ENCODE data around the gene ACBD6.

Gene ACBD6

DNA sequence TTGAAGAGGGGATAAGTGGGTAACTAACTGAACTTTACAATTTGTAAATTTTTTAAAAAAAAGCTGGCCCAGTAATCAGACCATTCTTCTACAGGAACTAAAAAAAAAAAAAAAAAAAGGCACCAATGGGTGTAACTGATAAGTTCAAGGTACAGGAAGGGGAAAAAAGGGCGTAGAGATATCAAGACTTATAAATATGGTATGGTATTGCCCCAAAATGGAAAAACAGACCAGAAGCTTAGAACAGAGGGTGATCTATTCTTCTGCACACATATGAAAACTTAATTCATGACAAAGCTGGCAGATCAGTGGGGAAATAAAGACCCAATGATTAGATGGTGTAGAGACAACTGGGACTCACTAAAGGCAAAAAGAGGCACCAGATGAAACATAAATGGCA lies 213.4 kb downstream of the ACBD6 start:
- CTCF ChIA-PET: interaction anchor here (0.8 kb wide), 1 partner anchor 36 kb away, joined by 3 read pairs; no protein-coding TSS in a partner anchor
- no peak overlapping the region for H3K27ac Mint-ChIP-seq

DNA sequence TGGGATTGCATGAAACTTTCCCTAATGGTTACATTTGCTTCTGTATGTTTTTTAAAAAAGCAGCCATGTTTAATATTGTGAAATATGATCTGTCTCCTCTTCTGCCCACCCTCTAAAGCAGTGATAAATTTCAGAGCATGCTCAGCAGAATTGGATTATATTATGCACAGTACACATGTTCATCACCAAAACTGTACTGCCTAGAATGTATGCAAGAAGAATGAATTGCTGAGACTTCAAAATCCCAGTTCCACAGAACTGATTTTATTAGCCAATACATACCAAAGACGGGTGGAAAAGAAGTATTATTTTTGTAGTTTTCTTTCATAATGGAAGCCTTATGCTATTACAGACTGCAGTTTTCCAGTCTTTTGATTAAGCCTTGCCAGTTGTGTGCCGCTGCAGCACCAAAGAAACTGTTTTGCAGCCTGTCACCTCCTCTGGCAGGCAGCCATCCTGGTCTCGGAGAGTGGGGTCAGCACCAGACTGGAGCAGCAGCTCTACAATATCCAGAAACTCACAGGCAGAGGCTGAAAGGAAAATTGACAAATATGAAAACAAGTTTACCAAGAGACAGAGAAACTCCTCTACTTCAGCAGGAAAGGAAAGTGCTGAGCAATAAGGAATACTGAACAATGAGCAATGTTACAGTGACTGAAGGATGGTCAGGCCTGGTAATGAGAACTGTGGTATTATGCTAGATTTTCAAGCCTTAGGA lies 214.2 kb downstream of the ACBD6 start:
- no peak for DNase-seq
- peaks cover 13% of the 10 kb centered on the region for H3K36me3 Mint-ChIP-seq
- H3K27ac Mint-ChIP-seq: no peak overlapping the region
- CTCF ChIA-PET: interaction anchor here (0.8 kb wide), 1 partner anchor 35 kb away, joined by 3 read pairs; no protein-coding TSS in a partner anchor
- peaks cover 19% of the 10 kb centered on the region for H3K4me1 Mint-ChIP-seq
- no peak overlapping the region for H3K4me3 Mint-ChIP-seq
- no peaks in the 10 kb centered on the region for H3K27me3 Mint-ChIP-seq
- H3K9me3 Mint-ChIP-seq: peaks cover 4% of the 10 kb centered on the region

More for the DNA sequence above, 213.4 kb downstream of the ACBD6 start:
- H3K36me3 Mint-ChIP-seq: peaks cover 13% of the 10 kb centered on the region
- H3K9me3 Mint-ChIP-seq: peaks cover 4% of the 10 kb centered on the region
- no peak overlapping the region for H3K4me3 Mint-ChIP-seq
- DNase-seq: no peak
- H3K27me3 Mint-ChIP-seq: no peaks in the 10 kb centered on the region
- H3K4me1 Mint-ChIP-seq: peaks cover 19% of the 10 kb centered on the region

- CTCF ChIA-PET: no interaction called here
- H3K4me3 Mint-ChIP-seq: no peak overlapping the region
Measured at GRCh38 chr1:180286417-180286816, 216.0 kb downstream of the ACBD6 start.

DNA sequence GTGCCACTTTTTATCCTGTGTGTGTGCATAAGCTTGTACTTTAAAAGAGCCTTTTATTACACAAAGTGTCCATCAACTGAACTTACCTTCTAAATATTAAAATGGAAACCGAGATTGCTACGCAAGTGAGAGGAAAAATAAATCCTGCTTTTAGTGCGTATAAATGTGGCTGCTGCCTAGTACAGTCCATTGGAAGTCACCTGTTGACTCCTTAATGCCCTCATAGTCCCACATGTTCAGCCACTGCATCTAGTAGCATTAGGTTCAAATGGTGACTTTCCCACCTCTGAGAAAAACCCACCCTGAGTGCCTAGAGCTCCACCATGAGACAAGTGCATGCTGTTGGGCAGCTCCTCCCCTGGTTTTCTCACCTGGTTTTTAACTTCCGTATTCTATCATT lies 219.3 kb downstream of the ACBD6 start:
- no peak overlapping the region for H3K27ac Mint-ChIP-seq
- no peaks in the 10 kb centered on the region for H3K27me3 Mint-ChIP-seq
- H3K36me3 Mint-ChIP-seq: peaks cover 11% of the 10 kb centered on the region
- CTCF ChIA-PET: interaction anchor here (0.8 kb wide), 1 partner anchor 60 kb away, joined by 3 read pairs; no protein-coding TSS in a partner anchor
- H3K4me3 Mint-ChIP-seq: no peak overlapping the region
- H3K9me3 Mint-ChIP-seq: no peaks in the 10 kb centered on the region
- H3K4me1 Mint-ChIP-seq: no peaks in the 10 kb centered on the region
- no peak for DNase-seq

More at GRCh38 chr1:180286417-180286816, 216.0 kb downstream of the ACBD6 start:
- Mint-ChIP-seq H3K9me3 (no peaks in the 10 kb centered on the region), H3K27me3 (no peaks in the 10 kb centered on the region), H3K27ac (no peak overlapping the region), H3K36me3 (peaks cover 11% of the 10 kb centered on the region), H3K4me1 (peaks cover 15% of the 10 kb centered on the region)
- no peak for DNase-seq

GRCh38 chr1:180282401-180283044 lies 219.9 kb downstream of the ACBD6 start:
- CTCF ChIA-PET: interaction anchor here (0.8 kb wide), 1 partner anchor 59 kb away, joined by 3 read pairs; no protein-coding TSS in a partner anchor

GRCh38 chr1:180281490-180281889 lies 220.9 kb downstream of the ACBD6 start:
- DNase-seq: no peak
- CTCF ChIA-PET: no interaction called here
- no peak overlapping the region for H3K4me3 Mint-ChIP-seq
- no peaks in the 10 kb centered on the region for H3K9me3 Mint-ChIP-seq
- H3K36me3 Mint-ChIP-seq: peaks cover 13% of the 10 kb centered on the region
- no peaks in the 10 kb centered on the region for H3K27me3 Mint-ChIP-seq
- no peaks in the 10 kb centered on the region for H3K4me1 Mint-ChIP-seq
- H3K27ac Mint-ChIP-seq: no peak overlapping the region

More at GRCh38 chr1:180282401-180283044, 219.9 kb downstream of the ACBD6 start:
- no peak overlapping the region for H3K27ac Mint-ChIP-seq
- no peak overlapping the region for H3K4me3 Mint-ChIP-seq
- no peaks in the 10 kb centered on the region for H3K9me3 Mint-ChIP-seq
- H3K27me3 Mint-ChIP-seq: no peaks in the 10 kb centered on the region
- no peaks in the 10 kb centered on the region for H3K4me1 Mint-ChIP-seq
- DNase-seq: no peak
- H3K36me3 Mint-ChIP-seq: peaks cover 12% of the 10 kb centered on the region

- CTCF ChIA-PET: no interaction called here
- peaks cover 13% of the 10 kb centered on the region for H3K36me3 Mint-ChIP-seq
- no peak for DNase-seq
Measured at GRCh38 chr1:180280617-180281016, 221.8 kb downstream of the ACBD6 start.

DNA sequence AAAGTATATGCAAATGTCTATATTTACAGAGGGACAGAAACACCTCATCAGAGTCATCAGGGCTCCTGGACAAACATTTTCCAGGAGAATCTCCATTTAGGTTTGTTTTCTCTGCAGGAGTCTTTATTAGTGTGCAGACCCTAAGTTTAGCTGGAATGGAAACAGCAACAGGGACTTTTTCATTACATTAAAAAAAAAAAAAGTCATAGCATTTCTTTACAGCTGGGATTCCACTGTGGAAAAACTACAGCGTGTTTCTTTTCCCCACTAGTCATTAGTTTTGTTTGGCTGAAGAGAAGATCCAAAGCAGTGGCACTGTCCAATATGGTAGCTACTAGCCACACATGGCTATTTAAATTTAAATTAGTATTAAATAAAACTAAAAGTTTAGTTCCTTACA lies 222.7 kb downstream of the ACBD6 start:
- Mint-ChIP-seq H3K9me3 (no peaks in the 10 kb centered on the region), H3K36me3 (peaks cover 11% of the 10 kb centered on the region), H3K4me3 (no peak overlapping the region), H3K4me1 (no peaks in the 10 kb centered on the region), H3K27me3 (no peaks in the 10 kb centered on the region), H3K27ac (no peak overlapping the region)
- DNase-seq: no peak
- CTCF ChIA-PET: no interaction called here

More at GRCh38 chr1:180280617-180281016, 221.8 kb downstream of the ACBD6 start:
- Mint-ChIP-seq H3K4me1 (no peaks in the 10 kb centered on the region), H3K4me3 (no peak overlapping the region), H3K27ac (no peak overlapping the region), H3K9me3 (no peaks in the 10 kb centered on the region), H3K27me3 (no peaks in the 10 kb centered on the region)

- Mint-ChIP-seq H3K27ac (no peak overlapping the region), H3K4me1 (no peaks in the 10 kb centered on the region), H3K9me3 (no peaks in the 10 kb centered on the region), H3K4me3 (no peak overlapping the region), H3K36me3 (peaks cover 10% of the 10 kb centered on the region), H3K27me3 (no peaks in the 10 kb centered on the region)
- no peak for DNase-seq
- CTCF ChIA-PET: interaction anchor here (0.7 kb wide), 1 partner anchor 11 kb away, joined by 3 read pairs; no protein-coding TSS in a partner anchor
Measured at GRCh38 chr1:180278596-180279395, 223.6 kb downstream of the ACBD6 start.

- Mint-ChIP-seq H3K27me3 (no peaks in the 10 kb centered on the region), H3K4me1 (no peaks in the 10 kb centered on the region), H3K4me3 (no peak overlapping the region), H3K9me3 (no peaks in the 10 kb centered on the region), H3K36me3 (peaks cover 10% of the 10 kb centered on the region), H3K27ac (no peak overlapping the region)
- no peak for DNase-seq
- CTCF ChIA-PET: interaction anchor here (0.7 kb wide), 1 partner anchor 12 kb away, joined by 3 read pairs; no protein-coding TSS in a partner anchor
Measured at GRCh38 chr1:180278194-180278515, 224.2 kb downstream of the ACBD6 start.

GRCh38 chr1:180277476-180278193 lies 224.7 kb downstream of the ACBD6 start:
- no peaks in the 10 kb centered on the region for H3K9me3 Mint-ChIP-seq
- H3K27ac Mint-ChIP-seq: no peak overlapping the region
- no peaks in the 10 kb centered on the region for H3K27me3 Mint-ChIP-seq

GRCh38 chr1:180275726-180276125 lies 226.7 kb downstream of the ACBD6 start:
- no peak overlapping the region for H3K4me3 Mint-ChIP-seq
- peaks cover 8% of the 10 kb centered on the region for H3K36me3 Mint-ChIP-seq
- H3K9me3 Mint-ChIP-seq: no peaks in the 10 kb centered on the region
- no peaks in the 10 kb centered on the region for H3K27me3 Mint-ChIP-seq
- H3K27ac Mint-ChIP-seq: no peak overlapping the region
- no peaks in the 10 kb centered on the region for H3K4me1 Mint-ChIP-seq
- CTCF ChIA-PET: no interaction called here
- no peak for DNase-seq

More at GRCh38 chr1:180277476-180278193, 224.7 kb downstream of the ACBD6 start:
- DNase-seq: no peak
- Mint-ChIP-seq H3K36me3 (peaks cover 10% of the 10 kb centered on the region), H3K4me3 (no peak overlapping the region), H3K4me1 (no peaks in the 10 kb centered on the region)
- CTCF ChIA-PET: interaction anchor here (1.1 kb wide), 1 partner anchor 463 kb away, joined by 3 read pairs; no protein-coding TSS in a partner anchor

- H3K4me1 Mint-ChIP-seq: no peaks in the 10 kb centered on the region
- H3K9me3 Mint-ChIP-seq: no peaks in the 10 kb centered on the region
- no peak overlapping the region for H3K27ac Mint-ChIP-seq
- H3K4me3 Mint-ChIP-seq: no peak overlapping the region
- H3K27me3 Mint-ChIP-seq: no peaks in the 10 kb centered on the region
- DNase-seq: no peak
- CTCF ChIA-PET: interaction anchor here (1.7 kb wide), 1 partner anchor 21 kb away, joined by 5 read pairs; no protein-coding TSS in a partner anchor
- peaks cover 8% of the 10 kb centered on the region for H3K36me3 Mint-ChIP-seq
Measured at GRCh38 chr1:180274221-180274620, 228.2 kb downstream of the ACBD6 start.

Data from activated naive CD4-positive, alpha-beta T cell treated with anti-CD3 and anti-CD28 coated beads, Interleukin-2, amount 10 ng/mL, durations not matched to agents 7 days and 5 days (primary cell).